Measurements from ENCODE around the gene SAPCD2. TPM values are rescaled to one million over a fixed set of nuclear protein-coding genes. Genes with fewer than 3 reads are reported as not detected.

The SAPCD2 gene
- total and polyA plus RNA-seq, 9 of the 15 experiments (the other 6 are each of a cell fraction or from before 2014, with no cell fraction given), result 3.4 to 91.8 (median 18.8) TPM

DNA sequence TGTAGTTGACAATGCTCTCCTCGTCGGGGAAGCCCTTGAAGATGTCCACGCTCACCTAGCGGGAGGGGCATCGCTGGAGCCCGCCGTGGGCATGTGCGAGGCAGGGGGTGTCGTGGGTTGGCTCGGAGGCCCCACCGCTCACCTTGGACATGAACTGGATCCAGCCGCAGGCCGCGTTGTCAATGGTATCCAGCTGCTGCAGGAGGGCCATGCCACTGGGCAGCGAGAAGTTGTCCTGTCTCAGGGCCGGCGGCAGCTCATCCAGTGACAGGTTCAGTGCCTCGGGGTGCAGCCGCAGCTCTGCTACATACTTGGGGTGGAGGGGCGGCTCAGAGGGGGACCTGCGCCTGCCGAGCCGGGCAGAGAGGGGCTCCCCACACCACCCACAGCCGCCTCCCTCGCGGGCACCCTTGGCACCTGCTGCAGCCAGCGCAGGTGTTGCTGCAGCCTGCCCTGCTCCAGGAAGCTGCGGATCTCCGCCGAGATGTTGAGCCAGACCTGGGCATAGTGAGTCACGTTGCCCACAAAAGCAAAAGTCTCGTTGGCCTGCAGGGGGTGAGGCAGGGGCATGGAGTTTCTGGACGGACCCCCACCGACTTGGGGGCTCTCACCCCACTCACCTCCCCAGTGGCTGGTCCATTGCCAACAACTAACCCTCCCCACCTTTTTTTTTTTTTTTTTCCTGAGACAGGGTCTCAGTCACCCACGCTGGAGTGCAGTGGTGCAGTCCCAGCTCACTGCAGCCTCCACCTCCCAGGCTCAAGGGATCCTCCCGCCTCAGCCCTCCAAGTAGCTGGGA lies 51.4 kb downstream of the SAPCD2 start:
- in situ Hi-C loops (cut with MboI), result no loop called here
- Histone ChIP-seq H3K9me3 (replicated peaks; ENCODE audit: control insufficient read depth, insufficient read depth, low read depth, low read length) (no peaks in the 10 kb centered on the region), H3K4me2 (ENCODE audit: insufficient read depth, low read length) (no peak overlapping the region), H3K9ac (ENCODE audit: insufficient read depth in 1 of 2, low read depth in 2 of 2, low read length in 2 of 2) (no peak overlapping the region), H3K27me3 (ENCODE audit: control insufficient read depth in 2 of 2, insufficient read depth in 2 of 2, low read length in 2 of 2) (no peaks in the 10 kb centered on the region), H4K20me1 (replicated peaks; ENCODE audit: control insufficient read depth, insufficient read depth, low read length) (0 out of 2 replicates have a peak, but pooled peaks cover 5% of the 10 kb centered on the region), H2AFZ (ENCODE audit: low read depth, low read length) (no peak overlapping the region), H3K4me1 (replicated peaks in 1 of 2; ENCODE audit: control insufficient read depth in 2 of 2, insufficient read depth in 2 of 2, low read length in 2 of 2) (peaks cover 4 to 74% of the 10 kb centered on the region in 2 experiments; a peak in 4 of 5 replicates), H3K36me3 (ENCODE audit: control insufficient read depth, insufficient read depth, low read length) (no peaks in the 10 kb centered on the region), H3K79me2 (ENCODE audit: control insufficient read depth, insufficient read depth, low read length) (no peaks in the 10 kb centered on the region), H3K9me1 (ENCODE audit: control insufficient read depth, insufficient read depth, low read length) (no peaks in the 10 kb centered on the region), H3K4me3 (no peak overlapping the region), H3K27ac (ENCODE audit: extremely low read depth, low read depth, low read length) (no peak overlapping the region)
- no peak for ATAC-seq
- no peak for FAIRE-seq
- intact Hi-C loops (cut with micrococcal nuclease), result no loop called here
- CTCF ChIA-PET (ENCODE audit: low intra/inter-chr PET ratio), result no interaction called here
- WGBS (ENCODE audit: insufficient coverage, low coverage, missing lambda C conversion rate), result 60% methylated on average over 20 of the region's 36 CpGs
- DNase-seq (ENCODE audit: extremely low read depth in 1 of 4, low spot score in 3 of 4), result no peak
- peak; percentile 16 for TF ChIP-seq PCBP1 (IDR thresholded peaks at IDR 0.05; ENCODE audit: low read depth, low read length, poor library complexity, severe bottlenecking)
- TF ChIP-seq, protein P1, sequence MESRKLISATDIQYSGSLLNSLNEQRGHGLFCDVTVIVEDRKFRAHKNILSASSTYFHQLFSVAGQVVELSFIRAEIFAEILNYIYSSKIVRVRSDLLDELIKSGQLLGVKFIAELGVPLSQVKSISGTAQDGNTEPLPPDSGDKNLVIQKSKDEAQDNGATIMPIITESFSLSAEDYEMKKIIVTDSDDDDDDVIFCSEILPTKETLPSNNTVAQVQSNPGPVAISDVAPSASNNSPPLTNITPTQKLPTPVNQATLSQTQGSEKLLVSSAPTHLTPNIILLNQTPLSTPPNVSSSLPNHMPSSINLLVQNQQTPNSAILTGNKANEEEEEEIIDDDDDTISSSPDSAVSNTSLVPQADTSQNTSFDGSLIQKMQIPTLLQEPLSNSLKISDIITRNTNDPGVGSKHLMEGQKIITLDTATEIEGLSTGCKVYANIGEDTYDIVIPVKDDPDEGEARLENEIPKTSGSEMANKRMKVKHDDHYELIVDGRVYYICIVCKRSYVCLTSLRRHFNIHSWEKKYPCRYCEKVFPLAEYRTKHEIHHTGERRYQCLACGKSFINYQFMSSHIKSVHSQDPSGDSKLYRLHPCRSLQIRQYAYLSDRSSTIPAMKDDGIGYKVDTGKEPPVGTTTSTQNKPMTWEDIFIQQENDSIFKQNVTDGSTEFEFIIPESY (CRISPR knock-in tag; IDR thresholded peaks at IDR 0.05), result 0 out of 2 replicates have a peak, but pooled peaks have one; percentile 13
- TF ChIP-seq, protein P2, sequence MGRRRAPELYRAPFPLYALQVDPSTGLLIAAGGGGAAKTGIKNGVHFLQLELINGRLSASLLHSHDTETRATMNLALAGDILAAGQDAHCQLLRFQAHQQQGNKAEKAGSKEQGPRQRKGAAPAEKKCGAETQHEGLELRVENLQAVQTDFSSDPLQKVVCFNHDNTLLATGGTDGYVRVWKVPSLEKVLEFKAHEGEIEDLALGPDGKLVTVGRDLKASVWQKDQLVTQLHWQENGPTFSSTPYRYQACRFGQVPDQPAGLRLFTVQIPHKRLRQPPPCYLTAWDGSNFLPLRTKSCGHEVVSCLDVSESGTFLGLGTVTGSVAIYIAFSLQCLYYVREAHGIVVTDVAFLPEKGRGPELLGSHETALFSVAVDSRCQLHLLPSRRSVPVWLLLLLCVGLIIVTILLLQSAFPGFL (CRISPR knock-in tag; IDR thresholded peaks at IDR 0.05), result no peak
- no peak for TF ChIP-seq CBX3 (IDR thresholded peaks at IDR 0.05; ENCODE audit: borderline replicate concordance in 1 of 2, low read length in 2 of 2)
- TF ChIP-seq, protein P3, sequence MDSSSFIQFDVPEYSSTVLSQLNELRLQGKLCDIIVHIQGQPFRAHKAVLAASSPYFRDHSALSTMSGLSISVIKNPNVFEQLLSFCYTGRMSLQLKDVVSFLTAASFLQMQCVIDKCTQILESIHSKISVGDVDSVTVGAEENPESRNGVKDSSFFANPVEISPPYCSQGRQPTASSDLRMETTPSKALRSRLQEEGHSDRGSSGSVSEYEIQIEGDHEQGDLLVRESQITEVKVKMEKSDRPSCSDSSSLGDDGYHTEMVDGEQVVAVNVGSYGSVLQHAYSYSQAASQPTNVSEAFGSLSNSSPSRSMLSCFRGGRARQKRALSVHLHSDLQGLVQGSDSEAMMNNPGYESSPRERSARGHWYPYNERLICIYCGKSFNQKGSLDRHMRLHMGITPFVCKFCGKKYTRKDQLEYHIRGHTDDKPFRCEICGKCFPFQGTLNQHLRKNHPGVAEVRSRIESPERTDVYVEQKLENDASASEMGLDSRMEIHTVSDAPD (CRISPR knock-in tag; IDR thresholded peaks at IDR 0.05), result no peak
- TF ChIP-seq POLR2B (IDR thresholded peaks at IDR 0.05; ENCODE audit: low read depth, partially characterized antibody), result no peak
- TF ChIP-seq, protein P4, sequence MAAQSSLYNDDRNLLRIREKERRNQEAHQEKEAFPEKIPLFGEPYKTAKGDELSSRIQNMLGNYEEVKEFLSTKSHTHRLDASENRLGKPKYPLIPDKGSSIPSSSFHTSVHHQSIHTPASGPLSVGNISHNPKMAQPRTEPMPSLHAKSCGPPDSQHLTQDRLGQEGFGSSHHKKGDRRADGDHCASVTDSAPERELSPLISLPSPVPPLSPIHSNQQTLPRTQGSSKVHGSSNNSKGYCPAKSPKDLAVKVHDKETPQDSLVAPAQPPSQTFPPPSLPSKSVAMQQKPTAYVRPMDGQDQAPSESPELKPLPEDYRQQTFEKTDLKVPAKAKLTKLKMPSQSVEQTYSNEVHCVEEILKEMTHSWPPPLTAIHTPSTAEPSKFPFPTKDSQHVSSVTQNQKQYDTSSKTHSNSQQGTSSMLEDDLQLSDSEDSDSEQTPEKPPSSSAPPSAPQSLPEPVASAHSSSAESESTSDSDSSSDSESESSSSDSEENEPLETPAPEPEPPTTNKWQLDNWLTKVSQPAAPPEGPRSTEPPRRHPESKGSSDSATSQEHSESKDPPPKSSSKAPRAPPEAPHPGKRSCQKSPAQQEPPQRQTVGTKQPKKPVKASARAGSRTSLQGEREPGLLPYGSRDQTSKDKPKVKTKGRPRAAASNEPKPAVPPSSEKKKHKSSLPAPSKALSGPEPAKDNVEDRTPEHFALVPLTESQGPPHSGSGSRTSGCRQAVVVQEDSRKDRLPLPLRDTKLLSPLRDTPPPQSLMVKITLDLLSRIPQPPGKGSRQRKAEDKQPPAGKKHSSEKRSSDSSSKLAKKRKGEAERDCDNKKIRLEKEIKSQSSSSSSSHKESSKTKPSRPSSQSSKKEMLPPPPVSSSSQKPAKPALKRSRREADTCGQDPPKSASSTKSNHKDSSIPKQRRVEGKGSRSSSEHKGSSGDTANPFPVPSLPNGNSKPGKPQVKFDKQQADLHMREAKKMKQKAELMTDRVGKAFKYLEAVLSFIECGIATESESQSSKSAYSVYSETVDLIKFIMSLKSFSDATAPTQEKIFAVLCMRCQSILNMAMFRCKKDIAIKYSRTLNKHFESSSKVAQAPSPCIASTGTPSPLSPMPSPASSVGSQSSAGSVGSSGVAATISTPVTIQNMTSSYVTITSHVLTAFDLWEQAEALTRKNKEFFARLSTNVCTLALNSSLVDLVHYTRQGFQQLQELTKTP (IDR thresholded peaks at IDR 0.05; ENCODE audit: low read depth in 1 of 2, partially characterized antibody in 2 of 2), result no peak
- POLR2A ChIA-PET, result interaction anchor here (0.7 kb wide), 2 partner anchors 11 to 38 kb away, joined by 3 read pairs; no protein-coding TSS in a partner anchor
- no TSS peak for BruUV-seq (replicated peaks)

All from K562 (cell line).